PFSK-1 (cell line): ENCODE results near the gene CDKN1A.

ENCODE experiments used
- FOXP2 ChIP-seq: optimal IDR thresholded peaks from 2 replicates; pipeline ENCODE3; 2011; ENCODE audit warnings: borderline replicate concordance, control low read depth, inconsistent platforms; ENCODE audit not compliant: insufficient read depth; ENCODE audit errors: extremely low read length, extremely low read depth
- POLR2AphosphoS5 ChIP-seq: IDR thresholded peaks from 2 replicates; pipeline ENCODE4 v1.6.1; 2012; ENCODE audit warnings: low read depth, mild to moderate bottlenecking, control low read depth, low read length, moderate library complexity
- REST ChIP-seq, 2 experiments: IDR thresholded peaks; 2 replicates each; pipeline versions ENCODE4 v1.6.1 to v1.8.0; 2011 to 2012; ENCODE audit warnings: low read depth in 2 of 2, low read length in 2 of 2, control low read depth in 1 of 2, inconsistent platforms in 1 of 2, mild to moderate bottlenecking in 1 of 2, moderate library complexity in 1 of 2; ENCODE audit not compliant: insufficient read depth in 1 of 2
- SIN3A ChIP-seq: IDR thresholded peaks from 2 replicates; pipeline ENCODE4 v1.6.1; 2012; ENCODE audit warnings: mild to moderate bottlenecking, low read length, moderate library complexity, borderline replicate concordance; ENCODE audit not compliant: insufficient read depth
- TAF1 ChIP-seq: IDR thresholded peaks from 2 replicates; pipeline ENCODE4 v1.6.1; 2012; ENCODE audit warnings: low read length, control low read depth, borderline replicate concordance; ENCODE audit not compliant: insufficient read depth

GRCh38 chr6:36721369-36722140 is 43.0 kb downstream of the CDKN1A start:
- TF ChIP-seq SIN3A, result no peak
- no peak for TF ChIP-seq POLR2AphosphoS5
- no peak for TF ChIP-seq TAF1
- no peak for TF ChIP-seq REST (IDR thresholded peaks at IDR 0.05; ENCODE audit: insufficient read depth in 1 of 2, low read depth in 2 of 2, low read length in 2 of 2)
- TF ChIP-seq FOXP2, result no peak
